Coronary artery (tissue), 2 donors: ENCODE measurements around the gene IQGAP2.

Source experiments
- DNase-seq: peaks from one replicate; pipeline ENCODE4 v3.0.0-alpha.2; 2017; ENCODE audit warnings: low spot score
- H3K27ac ChIP-seq, 2 donors: fragments of 200-600 bp; sonication (generic); one replicate each; pipeline ENCODE4 v1.5.1; 2016 to 2019
- H3K4me3 ChIP-seq: fragments of 200-600 bp; sonication (generic); 2 replicates; pipeline ENCODE4 v1.5.1; 2016; ENCODE audit warnings: mild to moderate bottlenecking, moderate library complexity
- TF ChIP-seq, protein P1 (sequence below): fragments of 200-600 bp; sonication (generic); IDR thresholded peaks from one replicate; pipeline ENCODE4 v1.5.1; 2019; ENCODE audit warnings: antibody characterized with exemption

The IQGAP2 gene

GRCh38 chr5:76404223-76405211 lies 1.4 kb downstream of the IQGAP2 start:
- Histone ChIP-seq H3K27ac (peak overlapping the region; percentile 46 to 62), H3K4me3 (peak overlapping the region; percentile 70)
- TF ChIP-seq, protein P1, sequence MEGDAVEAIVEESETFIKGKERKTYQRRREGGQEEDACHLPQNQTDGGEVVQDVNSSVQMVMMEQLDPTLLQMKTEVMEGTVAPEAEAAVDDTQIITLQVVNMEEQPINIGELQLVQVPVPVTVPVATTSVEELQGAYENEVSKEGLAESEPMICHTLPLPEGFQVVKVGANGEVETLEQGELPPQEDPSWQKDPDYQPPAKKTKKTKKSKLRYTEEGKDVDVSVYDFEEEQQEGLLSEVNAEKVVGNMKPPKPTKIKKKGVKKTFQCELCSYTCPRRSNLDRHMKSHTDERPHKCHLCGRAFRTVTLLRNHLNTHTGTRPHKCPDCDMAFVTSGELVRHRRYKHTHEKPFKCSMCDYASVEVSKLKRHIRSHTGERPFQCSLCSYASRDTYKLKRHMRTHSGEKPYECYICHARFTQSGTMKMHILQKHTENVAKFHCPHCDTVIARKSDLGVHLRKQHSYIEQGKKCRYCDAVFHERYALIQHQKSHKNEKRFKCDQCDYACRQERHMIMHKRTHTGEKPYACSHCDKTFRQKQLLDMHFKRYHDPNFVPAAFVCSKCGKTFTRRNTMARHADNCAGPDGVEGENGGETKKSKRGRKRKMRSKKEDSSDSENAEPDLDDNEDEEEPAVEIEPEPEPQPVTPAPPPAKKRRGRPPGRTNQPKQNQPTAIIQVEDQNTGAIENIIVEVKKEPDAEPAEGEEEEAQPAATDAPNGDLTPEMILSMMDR, result no peak
- no peak for DNase-seq

- no peak overlapping the region for H3K27ac ChIP-seq
Observed at GRCh38 chr5:76406014-76406413, 2.9 kb downstream of the IQGAP2 start.

DNA sequence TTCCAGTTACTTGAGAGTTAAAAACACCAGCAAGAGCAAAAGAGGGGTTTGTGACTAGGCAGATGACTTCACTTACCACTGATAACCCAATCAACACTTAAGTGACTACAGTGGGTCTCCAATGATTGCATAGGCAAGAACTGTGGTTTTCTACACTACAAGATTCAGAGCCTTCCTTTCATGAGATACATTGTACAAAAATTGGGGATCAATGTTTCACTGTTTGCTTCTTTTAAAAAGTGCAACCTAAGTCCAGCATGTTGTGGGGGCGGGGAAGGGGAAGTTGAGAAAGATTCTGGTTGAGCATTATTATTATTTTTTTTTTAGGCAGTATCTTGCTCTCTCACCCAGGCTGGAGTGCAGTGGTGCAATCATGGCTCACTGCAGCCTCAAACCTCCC lies 3.6 kb downstream of the IQGAP2 start:
- H3K27ac ChIP-seq, result peak overlapping the region in 1 of 2 donors; percentile 16
- TF ChIP-seq, protein P1, result no peak
- DNase-seq, result no peak
- no peak overlapping the region for H3K4me3 ChIP-seq

More at GRCh38 chr5:76406014-76406413, 2.9 kb downstream of the IQGAP2 start:
- no peak for DNase-seq
- no peak overlapping the region for H3K4me3 ChIP-seq
- TF ChIP-seq, protein P1, result no peak

DNA sequence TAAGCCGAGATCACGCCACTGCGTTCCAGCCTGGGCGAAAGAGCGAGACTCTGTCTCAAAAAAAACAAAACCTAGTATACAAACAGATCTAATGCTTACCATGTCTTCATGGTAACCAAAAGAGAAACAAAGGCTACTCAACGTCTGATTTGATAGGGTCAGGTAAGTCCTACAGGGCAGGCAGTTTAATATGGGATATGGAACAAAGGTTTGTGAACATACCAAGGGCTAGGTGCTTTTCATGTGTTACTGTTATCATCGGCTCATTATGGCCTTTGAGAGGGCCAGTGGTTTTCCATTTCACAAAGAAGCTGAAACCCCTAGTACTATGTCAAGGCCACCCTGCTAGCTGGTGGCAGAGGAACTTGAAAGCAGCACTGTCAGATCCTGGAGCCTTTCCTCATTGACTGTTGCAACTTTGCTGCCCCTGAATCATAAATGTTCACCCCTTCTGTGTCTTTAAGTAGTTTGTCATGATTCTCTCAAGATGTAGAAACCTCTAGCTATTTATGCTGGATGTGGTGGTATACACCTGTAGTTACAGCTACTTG lies 5.1 kb downstream of the IQGAP2 start:
- TF ChIP-seq, protein P1, result no peak
- DNase-seq, result no peak
- no peak overlapping the region for H3K27ac ChIP-seq
- no peak overlapping the region for H3K4me3 ChIP-seq

- TF ChIP-seq, protein P1, result no peak
- DNase-seq, result no peak
- H3K27ac ChIP-seq, result no peak overlapping the region
- no peak overlapping the region for H3K4me3 ChIP-seq
Observed at GRCh38 chr5:76412511-76412910, 9.4 kb downstream of the IQGAP2 start.

- no peak for DNase-seq
- H3K27ac ChIP-seq, result no peak overlapping the region
- TF ChIP-seq, protein P1, result no peak
- H3K4me3 ChIP-seq, result no peak overlapping the region
Observed at GRCh38 chr5:76413746-76414145, 10.7 kb downstream of the IQGAP2 start.
